Stimulated activated CD4-positive, alpha-beta T cell treated with anti-CD3 and anti-CD28 coated beads, TNF-alpha, amount 100 ng/mL, for 48 hours (primary cell): ENCODE data around the gene PABPN1L.

Source experiments
- DNase-seq, 3 donors: peaks; one replicate each; pipeline ENCODE4 v3.0.0-alpha.2; 2020; ENCODE audit warnings: low read depth in 3 of 3

Gene PABPN1L, protein sequence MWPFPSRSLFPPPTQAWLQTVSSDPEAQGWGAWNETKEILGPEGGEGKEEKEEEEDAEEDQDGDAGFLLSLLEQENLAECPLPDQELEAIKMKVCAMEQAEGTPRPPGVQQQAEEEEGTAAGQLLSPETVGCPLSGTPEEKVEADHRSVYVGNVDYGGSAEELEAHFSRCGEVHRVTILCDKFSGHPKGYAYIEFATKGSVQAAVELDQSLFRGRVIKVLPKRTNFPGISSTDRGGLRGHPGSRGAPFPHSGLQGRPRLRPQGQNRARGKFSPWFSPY

DNA sequence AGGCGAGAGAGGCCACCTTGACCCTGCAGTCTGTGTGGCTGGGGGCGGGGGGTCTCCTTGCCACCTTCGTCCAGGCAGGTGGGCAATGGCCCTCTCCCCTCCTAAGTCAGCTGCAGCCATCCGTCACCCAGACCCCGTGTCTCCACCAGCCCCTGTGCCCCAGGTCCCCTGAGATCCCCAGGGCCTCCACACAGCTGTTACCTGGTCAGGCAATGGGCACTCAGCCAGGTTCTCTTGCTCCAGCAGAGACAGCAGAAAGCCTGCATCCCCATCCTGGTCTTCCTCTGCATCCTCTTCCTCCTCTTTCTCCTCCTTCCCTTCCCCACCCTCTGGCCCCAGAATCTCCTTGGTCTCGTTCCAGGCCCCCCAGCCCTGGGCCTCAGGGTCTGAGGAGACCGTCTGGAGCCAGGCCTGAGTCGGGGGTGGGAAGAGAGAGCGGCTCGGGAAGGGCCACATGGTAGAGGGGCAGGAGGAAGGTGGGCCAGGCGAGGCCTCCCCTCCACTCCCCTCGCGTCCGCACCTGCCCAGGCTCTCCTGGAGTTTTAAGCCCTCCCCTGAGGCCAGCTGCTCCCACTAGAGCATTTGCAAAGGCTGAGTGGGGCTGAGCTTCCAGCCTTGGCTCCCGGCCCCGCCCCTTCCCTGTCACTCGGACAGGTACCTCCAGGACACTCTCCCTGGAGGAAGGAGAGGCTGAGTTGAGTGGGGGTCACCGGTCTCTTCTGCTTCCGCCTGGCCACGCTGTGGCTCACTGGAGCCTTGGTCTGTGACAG, at the start of gene PABPN1L:
PABPN1L (minus strand) TSS at position 510 of the 770 bp plus-strand sequence; CDS start at position 456, 54 bp downstream.
- DNase-seq: no peak

DNA sequence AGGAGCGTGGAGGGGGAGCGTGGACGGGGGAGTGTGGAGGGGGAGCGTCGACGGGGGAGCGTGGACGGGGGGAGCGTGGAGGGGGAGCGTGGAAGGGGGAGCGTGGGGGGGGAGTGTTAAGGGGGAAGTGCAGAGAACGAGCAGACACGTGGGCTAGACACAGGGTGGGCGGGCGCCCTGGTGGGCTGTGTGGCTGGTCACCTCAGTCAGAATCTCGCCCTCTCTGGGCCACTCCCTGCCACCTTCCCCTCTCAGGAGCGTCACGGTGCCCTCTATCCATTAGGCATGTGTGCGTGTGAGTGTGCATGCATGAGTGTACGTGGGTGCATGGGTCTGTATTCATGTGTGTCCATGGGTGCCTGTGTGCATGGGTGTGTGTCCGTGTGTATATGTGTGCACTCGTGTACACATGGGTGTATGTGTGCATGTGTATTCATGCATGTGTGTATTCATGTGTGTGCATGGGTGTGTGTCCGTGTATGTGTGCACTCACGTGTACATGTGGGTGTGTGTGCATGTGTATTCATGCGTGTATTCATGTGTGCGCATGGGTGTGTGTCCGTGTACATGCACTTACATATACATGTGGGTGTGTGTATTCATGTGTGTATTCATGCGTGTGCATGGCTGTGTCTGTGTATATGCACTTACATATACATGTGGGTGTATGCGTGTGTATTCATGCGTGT, 49.3 kb upstream of the PABPN1L start:
- DNase-seq: no peak

DNA sequence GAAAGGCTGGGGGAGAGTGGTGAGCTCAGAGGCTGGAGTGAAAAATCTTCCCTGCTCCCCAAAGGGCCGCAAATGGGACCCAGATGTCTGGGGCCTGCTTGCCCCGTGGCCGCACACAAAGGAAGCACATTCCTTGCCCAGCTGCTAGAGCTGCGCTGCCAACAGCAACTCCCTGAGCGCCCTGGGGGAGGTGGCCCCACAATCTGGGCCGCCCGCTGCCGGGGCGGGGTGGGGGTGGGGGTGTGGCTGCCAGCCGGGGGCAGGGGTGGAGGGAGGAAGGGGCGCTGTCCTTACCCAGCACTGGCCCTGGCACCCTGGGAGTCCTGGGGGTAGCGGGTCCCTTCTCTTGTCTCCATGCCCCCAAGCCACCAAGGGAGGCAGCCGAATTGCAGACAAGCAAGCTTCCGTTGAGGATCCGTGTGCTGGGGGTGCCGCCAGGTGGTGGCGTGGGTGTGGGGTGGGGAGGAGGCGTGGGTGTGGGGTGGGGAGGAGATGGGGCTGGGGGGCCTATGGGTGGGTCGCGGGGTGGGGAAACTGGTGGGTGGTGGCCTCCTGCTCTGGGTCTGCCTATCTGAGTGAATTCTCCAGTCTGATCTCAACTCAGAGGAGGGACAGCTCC, 48.4 kb upstream of the PABPN1L start:
- no peak for DNase-seq

DNA sequence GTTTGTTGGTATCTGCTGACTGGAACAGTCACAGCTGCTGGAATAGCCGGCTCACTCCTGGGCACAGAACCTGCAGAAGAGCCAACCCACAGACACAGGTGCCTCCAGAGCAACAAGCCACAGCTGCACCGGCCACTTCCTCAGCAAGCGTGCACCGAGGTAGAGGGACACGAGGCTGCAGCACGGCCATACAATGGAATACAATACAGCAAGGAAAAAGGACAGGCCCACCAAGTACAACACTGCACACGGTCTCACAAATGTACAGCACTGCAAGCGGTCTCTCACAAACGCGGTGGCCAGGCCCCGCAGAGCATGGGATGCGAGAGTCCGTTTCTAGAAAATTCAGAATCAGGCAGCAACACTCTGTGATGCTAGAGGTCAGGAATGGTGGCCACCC, 47.4 kb upstream of the PABPN1L start:
- DNase-seq: no peak

DNA sequence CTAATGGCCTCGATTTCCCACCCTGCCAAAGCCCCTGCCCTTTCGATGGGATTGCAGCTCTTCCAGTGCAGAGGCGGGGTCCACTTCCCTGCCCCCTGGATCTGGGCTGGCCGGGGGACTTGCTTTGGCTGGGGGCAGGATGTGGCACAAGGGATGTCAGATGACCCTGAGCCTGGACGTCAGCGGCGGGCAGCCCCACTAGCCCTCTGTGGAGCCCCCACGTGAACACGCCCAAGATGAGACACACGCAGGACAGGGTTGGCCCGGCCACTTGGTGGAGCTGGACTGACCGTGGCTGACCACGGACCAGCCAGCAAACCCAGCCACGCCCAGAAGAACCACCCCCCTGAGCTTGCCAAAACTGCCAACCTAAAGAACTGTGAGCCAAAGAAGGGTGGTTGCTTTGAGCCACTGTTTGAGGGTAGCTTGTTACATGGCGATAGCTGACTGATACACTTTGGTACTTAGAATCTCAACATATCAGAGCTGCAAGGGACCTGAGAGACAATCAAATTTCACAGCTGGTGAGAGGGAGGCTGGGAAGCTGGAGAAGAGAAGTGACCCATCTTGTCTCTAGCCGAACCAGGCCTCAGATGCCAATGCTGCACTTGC, 46.6 kb upstream of the PABPN1L start:
- DNase-seq: no peak

DNA sequence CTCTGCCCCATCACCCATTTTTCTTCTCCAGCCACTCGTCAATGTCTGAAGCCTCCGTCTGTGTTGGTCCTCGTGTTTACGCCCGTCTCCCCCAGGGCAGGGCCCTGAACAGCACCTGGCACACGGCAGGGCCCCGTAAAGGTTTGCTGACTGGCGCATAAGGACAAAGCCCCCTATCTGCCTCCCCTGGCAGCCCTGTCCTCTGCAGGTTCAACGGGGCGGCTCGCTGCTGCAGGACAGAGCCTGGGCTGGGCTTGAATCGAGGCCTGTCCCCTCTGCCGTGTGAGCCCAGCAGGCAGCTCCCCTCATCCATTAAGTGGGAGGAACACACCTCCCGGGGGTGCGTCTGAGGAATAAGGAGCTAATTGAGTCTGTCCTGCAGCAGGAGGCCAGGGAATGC, 46.1 kb upstream of the PABPN1L start:
- DNase-seq: no peak

DNA sequence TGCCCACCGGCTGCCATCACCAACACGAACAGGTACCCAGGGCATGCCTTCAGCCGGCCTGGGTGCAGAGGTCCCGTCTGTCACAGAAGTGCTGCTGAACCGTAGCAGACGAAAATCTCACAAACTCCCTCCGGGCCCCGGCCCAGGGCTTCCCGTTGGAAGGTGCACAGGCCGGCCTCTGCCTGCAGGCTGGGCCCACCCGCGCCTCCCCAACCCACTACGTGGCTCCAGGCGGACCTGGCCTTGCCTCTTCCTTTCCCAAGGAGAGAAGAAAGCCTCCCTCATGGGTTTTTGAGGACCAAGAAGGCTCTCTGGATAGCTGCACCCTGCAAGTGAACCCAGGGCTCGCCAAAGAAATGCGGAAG, 45.5 kb upstream of the PABPN1L start:
- DNase-seq: no peak

DNA sequence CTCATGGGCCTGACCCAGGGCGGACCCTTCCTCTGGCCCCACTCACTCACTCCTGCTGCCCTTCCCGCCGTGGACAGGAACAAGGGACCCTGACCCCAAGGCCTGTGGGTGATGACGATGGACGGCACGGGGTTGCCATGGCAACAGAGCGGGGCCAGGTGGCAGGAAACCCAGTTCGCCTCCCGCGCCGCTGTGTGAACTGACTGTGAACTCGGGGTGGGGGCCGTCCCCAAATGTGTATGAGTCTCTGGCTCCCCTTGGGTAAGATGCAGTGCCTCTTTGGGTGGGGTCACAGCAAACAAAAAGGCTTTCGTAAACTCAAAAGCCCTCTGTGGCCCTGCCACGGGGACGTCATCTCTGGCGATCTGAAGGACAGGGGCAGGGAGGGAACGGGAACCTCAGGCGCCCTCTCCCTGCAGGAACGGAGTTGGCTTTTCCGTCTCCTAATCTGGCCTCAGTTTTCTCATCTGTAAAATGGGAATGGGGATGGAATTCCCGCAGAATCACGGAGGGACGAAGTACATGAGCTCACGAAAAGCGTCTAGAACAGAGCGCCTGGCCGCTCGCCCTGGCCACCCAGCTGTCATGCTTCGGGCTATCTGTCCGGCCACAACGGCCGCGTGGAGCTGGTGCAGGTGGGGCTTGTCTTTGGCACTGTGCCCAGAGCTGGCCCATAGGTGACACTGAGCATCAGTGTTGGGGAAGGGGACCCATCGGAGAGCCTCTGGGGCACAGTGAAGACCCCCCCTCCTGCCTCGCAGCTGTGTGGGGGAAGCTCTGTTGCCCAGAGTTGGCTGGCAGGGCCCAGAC, 44.9 kb upstream of the PABPN1L start:
- DNase-seq: no peak

DNA sequence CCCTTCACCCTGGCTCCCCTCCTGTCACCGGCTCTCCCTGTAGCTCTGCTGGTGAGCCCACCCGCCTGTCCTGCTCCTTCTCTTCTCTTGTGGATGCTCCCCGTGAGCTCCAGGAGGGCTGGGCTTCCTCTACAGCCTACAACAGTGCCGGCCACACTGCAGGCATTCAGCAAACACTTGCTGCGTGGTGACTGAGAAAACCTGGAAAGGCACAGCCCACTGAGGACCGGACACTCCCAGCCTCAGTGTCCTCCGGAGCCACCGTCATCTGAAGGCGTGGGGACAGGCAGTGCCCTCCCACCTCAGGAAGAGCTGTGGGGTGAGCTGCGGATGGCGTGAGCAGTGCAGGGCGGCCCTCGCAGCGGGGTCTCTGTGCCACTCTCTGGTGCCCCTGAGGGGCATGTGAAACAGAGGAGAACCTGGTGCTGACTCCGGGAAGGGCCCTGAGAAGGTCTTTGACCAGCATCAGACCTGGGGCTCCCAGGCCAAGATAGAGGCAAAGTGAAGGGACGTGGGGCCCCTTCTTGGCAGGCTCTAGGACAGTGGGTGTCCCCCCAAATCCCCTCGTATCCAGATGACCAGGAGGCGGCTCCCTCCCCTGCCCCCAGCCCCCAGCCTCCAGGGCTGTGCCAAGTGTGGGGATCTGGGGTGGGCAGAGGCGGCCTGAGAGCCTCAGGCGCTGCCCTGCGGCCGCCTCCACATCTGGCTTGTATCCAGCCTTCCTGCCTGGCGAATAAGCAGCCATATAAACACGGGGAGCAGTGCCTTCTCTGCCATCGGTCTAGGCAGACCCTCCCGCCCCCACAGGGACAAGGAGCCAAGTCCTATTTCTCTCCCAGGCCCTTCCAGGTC, 44.0 kb upstream of the PABPN1L start:
- no peak for DNase-seq

DNA sequence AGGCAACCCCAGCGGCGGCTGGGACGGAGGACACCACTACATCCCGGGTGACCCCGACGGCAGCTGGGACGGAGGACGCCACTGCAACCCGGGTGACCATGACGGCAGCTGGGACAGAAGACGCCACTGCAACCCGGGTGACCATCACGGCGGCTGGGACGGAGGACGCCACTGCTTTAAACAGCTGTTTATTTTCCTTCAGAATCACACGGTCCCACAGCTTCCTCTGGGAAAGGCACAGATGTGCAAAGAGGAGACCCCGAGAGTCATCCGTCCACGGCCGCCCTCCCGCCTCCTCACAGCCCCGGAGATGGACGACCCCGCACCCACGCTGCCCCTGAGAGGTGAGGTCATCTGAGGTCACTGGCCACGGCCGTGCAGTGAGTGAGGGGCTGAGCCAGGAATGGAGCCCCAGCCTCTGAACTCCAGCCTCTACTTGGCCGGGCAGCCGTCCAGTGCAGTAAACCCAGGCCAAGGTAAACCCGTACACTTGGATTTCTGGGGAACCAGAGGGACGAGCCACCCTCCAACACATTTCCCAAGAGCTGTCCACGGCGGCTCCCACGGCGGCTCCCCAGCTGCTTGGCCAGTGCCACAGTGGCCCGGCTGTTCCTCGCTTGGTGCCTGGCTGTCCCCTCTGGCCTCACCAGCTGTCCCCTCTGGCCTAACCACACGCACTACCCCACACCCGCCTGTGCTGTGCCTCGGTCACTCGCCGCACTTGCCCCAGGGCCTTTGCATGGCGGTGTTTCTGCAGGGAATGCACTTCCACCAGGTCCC, 43.2 kb upstream of the PABPN1L start:
- DNase-seq: no peak

DNA sequence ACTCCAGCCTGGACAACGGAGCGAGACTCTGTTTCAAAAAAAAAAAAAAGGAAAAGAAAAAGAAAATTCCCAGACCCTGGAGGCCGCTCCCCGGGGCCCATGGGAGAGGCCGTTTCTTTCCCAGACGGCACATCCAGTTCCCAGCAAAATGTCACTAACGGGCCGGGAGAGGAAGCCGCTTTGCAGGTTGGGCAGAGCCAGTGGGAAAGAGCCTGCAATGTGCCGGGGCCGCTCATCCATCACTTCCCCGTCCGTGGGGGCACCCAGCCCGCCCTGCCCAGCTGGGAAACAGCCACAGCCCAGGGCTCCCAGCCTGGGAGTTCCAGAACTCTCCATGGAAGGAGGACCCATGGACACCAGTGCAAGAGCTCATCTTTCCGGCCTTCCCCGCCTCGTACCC, 41.8 kb upstream of the PABPN1L start:
- no peak for DNase-seq

DNA sequence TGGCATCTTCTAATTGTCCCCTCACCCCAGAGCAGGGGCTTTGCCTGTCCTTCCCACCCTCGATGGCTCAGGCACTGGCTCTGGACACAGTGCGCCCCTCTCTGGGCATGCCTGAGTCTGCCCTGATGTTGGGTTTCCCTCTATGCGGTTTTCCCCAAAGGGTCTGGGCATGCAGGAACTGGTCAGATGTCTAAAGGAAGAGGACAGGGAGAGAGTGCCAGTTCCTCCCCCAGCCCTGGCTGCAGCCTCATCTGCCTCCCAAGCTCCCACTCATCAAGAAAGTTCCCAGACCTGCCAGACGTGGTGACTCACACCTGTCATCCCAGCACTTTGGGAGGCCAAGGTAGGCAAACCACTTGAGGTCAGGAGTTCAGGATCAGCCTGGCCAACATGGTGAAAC, 41.3 kb upstream of the PABPN1L start:
- DNase-seq: no peak

DNA sequence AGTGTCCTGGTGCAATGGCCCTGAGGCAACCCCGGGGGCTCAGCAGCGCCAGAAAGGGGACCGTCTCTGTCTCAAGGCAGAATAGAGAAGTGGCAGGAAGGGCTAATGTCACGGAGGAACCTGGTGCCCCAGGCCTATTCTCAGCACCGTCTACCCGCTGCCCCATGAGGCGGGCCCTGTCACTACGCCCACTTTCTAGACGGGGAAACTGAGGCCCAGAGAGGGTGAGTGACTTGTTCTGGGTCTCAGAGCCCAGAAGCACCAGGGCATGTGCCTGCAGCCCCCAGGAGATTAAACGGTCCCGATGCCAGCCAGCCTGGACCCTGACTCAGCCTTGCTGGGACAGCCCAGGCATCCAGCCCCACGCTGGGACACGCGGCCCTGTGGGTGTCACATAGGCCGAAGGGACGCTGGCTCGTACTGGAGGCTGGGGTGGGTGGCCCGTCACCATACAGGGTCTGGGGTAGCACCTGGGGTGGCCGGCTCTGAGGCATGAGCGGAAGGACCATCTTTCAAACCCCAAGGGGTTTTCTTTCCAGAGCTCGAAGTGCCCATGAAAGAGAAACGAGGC, 40.2 kb upstream of the PABPN1L start:
- no peak for DNase-seq

DNA sequence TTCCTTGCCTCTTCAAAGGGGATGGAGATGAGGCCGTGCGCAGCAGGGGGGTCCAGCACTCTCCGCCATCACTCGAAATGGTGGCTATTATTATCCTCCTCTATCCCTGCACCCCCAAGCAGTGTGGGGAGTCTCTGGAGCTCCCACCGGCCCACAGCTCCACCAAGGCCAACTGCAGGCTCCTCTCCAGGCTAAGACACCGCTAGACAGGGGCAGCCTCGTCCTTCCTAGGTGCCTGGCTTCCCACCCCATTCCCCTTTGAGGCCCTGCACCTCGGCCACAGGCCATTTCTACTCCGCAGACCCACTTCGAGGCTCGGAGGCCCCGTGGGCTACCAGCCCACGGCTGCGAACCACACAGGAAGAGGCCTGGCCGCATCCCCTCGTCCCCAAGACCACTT, 39.6 kb upstream of the PABPN1L start:
- no peak for DNase-seq

DNA sequence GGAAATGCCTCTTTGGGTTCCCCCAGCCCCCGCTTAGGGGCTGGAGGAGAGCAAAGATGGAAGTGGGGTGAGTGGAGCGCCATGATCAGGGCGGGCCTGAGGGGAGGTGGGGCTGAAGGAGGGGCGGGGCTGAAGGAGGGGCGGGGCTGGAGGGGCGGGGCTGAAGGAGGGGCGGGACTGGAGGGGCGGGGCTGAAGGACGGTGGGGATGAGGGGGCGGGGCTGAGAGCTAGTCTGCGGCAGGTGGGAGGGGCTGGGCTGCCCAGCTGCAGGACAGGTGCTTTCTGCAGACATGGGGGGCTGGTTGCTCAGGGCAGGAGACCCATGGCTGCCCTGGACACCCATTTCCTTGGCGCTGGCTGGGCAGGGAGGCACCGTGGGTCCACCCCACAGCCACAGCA, 39.1 kb upstream of the PABPN1L start:
- DNase-seq: peak in 1 of 3 donors; percentile 41

DNA sequence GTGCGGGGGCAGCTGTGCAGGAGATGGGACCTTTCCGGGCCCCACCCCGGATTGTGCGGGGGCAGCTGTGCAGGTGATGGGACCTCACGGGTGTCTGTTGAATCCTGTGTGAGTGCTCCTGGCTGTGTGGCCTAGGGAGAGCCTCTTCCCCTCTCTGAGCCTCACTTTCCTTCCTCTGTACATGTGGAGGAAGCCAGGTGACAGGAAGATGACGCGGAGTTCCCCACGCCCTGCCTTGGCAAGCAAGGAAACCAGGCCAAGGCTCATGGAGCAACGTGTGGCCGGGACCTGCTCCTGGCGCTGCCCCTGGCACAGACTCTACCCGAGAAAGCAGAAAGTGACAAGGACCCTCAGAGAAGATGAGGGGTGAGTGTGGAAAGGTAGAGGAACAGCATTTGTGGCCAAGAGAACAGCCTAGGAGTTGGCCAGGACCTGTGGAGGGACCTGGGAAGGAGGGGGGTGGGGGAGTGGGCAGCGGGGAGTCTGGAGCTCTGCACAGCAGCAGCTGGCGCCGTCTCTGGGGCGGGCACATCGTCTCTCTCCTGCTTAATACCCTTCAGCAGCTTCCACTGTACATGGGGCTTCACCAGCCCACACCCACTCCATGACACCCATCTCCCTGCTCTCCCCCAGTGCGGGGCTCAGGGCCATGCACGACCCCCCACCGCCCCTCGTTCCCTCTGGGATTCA, 38.4 kb upstream of the PABPN1L start:
- DNase-seq: no peak

DNA sequence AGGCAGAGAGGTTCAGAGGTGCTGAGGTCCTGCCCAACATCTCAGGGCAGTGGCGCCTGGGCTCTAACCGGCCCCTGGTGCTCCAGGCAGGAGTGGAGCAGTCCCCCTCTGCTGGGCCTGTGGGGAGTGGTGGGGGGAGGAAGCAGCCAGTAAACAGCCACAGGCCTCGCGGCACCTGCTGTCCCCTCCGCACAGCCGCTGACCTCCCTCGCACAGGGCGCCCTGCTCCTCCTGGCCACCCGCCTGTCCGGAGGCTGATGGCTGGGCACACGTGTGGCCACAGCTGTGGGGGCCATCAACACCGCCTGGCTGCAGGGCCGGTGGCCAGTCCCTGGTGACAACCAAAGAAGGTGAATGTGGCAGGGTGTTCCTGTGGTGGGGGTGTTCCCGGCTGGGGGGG, 36.8 kb upstream of the PABPN1L start:
- no peak for DNase-seq

DNA sequence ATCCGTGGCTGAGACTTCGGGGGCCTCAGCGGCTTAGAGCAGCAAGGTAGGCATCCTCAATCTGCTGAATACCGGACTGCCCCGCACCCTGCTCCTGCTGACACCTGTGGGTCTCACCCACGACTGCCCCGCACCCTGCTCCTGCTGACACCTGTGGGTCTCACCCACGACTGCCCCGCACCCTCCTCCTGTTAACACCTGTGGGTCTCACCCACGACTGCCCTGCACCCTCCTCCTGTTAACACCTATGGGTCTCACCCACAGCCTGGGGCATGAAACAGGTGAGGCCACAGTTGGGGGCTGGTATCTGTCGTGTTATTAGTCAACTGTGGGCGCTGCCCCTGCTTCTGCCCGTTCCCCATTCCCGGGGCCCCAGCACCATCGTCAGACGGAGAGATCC, 36.3 kb upstream of the PABPN1L start:
- DNase-seq: no peak
